SU-DHL-6 (cell line): ENCODE results near the gene CEP104.

Experiments
- H2AFZ ChIP-seq: fragments of 200-600 bp; sonication (generic); 2 replicates; pipeline ENCODE4 v1.6.1; 2014; ENCODE audit warnings: low read depth, mild to moderate bottlenecking, moderate library complexity, mixed read lengths, antibody characterized with exemption, low read length; ENCODE audit not compliant: severe bottlenecking
- H3F3A ChIP-seq: fragments of 200-600 bp; shearing (Covaris generic); 2 replicates; pipeline ENCODE4 v1.6.0; 2016; ENCODE audit warnings: antibody characterized with exemption, mild to moderate bottlenecking; ENCODE audit not compliant: insufficient read depth
- H3K27ac ChIP-seq: fragments of 200-600 bp; sonication (generic); 2 replicates; pipeline ENCODE4 v1.5.1; 2016; ENCODE audit warnings: low read depth, mild to moderate bottlenecking, low read length, moderate library complexity, mixed read lengths
- H3K27me3 ChIP-seq: fragments of 200-600 bp; sonication (generic), shearing (Covaris generic); 2 replicates; pipeline ENCODE4 v1.6.0; 2014; ENCODE audit warnings: mild to moderate bottlenecking, low read length
- H3K36me3 ChIP-seq: fragments of 200-600 bp; sonication (generic); 2 replicates; pipeline ENCODE4 v1.6.1; 2014; ENCODE audit warnings: mild to moderate bottlenecking, low read length, mixed read lengths
- H3K4me2 ChIP-seq: fragments of 300-600, 200-600 bp; shearing (Covaris generic), sonication (generic); 2 replicates; pipeline ENCODE4 v1.6.0; 2014; ENCODE audit warnings: low read length, low read depth, mild to moderate bottlenecking; ENCODE audit not compliant: poor library complexity, severe bottlenecking
- H3K4me3 ChIP-seq: fragments of 200-600 bp; sonication (generic); 2 replicates; pipeline ENCODE4 v1.5.1; 2014; ENCODE audit warnings: antibody characterized with exemption, low read length, mild to moderate bottlenecking, mixed read lengths; ENCODE audit not compliant: insufficient read depth, poor library complexity, severe bottlenecking
- H3K79me2 ChIP-seq: fragments of 200-600 bp; sonication (generic); 2 replicates; pipeline ENCODE4 v1.6.1; 2014; ENCODE audit warnings: mild to moderate bottlenecking, low read length, moderate library complexity; ENCODE audit not compliant: insufficient read depth
- H3K9ac ChIP-seq: fragments of 200-600 bp; sonication (generic); 2 replicates; pipeline ENCODE4 v1.7.0; 2014; ENCODE audit warnings: mild to moderate bottlenecking, low read length
- H3K9me2 ChIP-seq: fragments of 200-600 bp; sonication (generic); replicated peaks from 2 replicates; pipeline ENCODE4 v1.6.1; 2014; ENCODE audit warnings: low read length; ENCODE audit not compliant: insufficient read depth
- H3K9me3 ChIP-seq: fragments of 200-600 bp; sonication (generic); 2 replicates; pipeline ENCODE4 v1.6.1; 2014; ENCODE audit warnings: low read length, mixed read lengths; ENCODE audit not compliant: insufficient read depth
- H4K20me1 ChIP-seq: fragments of 200-600 bp; sonication (generic); 2 replicates; pipeline ENCODE4 v1.6.1; 2014; ENCODE audit warnings: low read depth, mild to moderate bottlenecking, antibody characterized with exemption, low read length, moderate library complexity, mixed read lengths
- EZH2phosphoT487 ChIP-seq: fragments of 200-600 bp; sonication (generic), shearing (Covaris generic); conservative IDR thresholded peaks from 2 replicates; pipeline ENCODE4 v1.6.1; 2018; ENCODE audit warnings: mild to moderate bottlenecking, antibody characterized with exemption, low read length, moderate library complexity, mixed read lengths
- TF ChIP-seq, protein P1 (sequence below): fragments of 200-600 bp; sonication (generic); IDR thresholded peaks from one replicate; pipeline ENCODE4 v1.5.1; 2017; ENCODE audit warnings: antibody characterized with exemption, mild to moderate bottlenecking, low read length, moderate library complexity; ENCODE audit not compliant: insufficient read depth, poor library complexity, severe bottlenecking

The CEP104 gene

DNA sequence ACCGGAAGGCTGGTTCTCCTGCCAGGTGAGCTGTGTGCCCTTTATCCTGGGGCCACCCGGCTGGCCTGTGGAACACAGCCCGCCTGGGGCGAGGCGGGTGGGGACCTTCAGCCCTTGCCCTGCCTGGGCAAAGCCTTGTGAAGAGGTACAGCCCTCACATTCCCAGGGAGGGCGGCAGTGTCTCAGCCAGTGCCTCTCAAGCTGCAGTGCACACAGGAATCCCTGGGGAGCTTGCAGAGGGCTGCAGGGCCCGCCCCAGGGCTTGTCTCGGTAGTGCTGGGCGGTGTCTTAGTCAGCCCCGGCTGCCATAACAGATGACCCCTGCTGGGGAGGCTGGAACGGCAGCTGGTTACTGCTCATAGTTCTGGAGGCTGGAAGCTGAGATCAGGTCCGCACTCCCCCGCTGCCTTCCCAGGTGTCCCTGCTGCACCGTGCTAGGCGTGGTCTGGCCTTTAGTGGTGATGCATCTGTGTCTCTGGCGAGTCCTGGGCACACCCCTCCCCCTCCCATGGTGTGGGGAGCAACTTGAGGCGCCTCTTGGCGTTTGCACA is 12.8 kb upstream of the CEP104 start:
- H3K79me2 ChIP-seq = no peaks in the 10 kb centered on the region
- H3K9me2 ChIP-seq = no peaks in the 10 kb centered on the region
- H2AFZ ChIP-seq = no peak overlapping the region
- no peaks in the 10 kb centered on the region for H3K27me3 ChIP-seq
- no peak overlapping the region for H3K4me3 ChIP-seq
- H3K9ac ChIP-seq = no peak overlapping the region
- no peak for TF ChIP-seq EZH2phosphoT487
- H3K9me3 ChIP-seq = no peaks in the 10 kb centered on the region
- H3K4me2 ChIP-seq = no peak overlapping the region
- H4K20me1 ChIP-seq = no peaks in the 10 kb centered on the region
- no peaks in the 10 kb centered on the region for H3F3A ChIP-seq
- H3K36me3 ChIP-seq = no peaks in the 10 kb centered on the region
- H3K27ac ChIP-seq = no peak overlapping the region

DNA sequence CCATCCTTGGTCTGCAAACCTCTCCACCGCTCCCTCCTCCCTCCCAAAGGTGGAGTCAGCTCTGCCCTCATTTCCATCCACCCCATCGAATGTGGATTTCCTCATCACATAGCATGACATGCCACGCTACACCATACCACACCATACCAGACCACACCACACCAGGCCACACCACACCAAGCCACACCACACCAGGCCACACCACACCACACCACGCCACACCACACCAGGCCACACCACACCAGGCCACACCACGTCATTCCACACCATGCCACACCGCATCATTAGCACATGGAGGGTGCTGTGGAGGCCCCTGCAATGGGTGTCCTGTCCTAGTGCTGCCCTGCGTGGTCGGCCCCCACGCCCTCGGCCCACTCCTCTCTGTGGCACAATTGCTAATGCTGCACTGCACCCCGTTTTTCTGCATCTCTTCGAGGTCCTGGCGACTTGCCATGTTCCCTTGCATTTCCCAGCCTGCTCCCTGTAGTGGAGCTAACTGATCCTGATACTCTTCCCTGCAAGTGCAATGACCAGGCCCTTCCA is 11.5 kb upstream of the CEP104 start:
- no peak overlapping the region for H3K4me2 ChIP-seq
- H3K79me2 ChIP-seq = no peaks in the 10 kb centered on the region
- no peaks in the 10 kb centered on the region for H3K36me3 ChIP-seq
- H3K9me2 ChIP-seq = no peaks in the 10 kb centered on the region
- no peak for TF ChIP-seq EZH2phosphoT487
- TF ChIP-seq, protein P1, sequence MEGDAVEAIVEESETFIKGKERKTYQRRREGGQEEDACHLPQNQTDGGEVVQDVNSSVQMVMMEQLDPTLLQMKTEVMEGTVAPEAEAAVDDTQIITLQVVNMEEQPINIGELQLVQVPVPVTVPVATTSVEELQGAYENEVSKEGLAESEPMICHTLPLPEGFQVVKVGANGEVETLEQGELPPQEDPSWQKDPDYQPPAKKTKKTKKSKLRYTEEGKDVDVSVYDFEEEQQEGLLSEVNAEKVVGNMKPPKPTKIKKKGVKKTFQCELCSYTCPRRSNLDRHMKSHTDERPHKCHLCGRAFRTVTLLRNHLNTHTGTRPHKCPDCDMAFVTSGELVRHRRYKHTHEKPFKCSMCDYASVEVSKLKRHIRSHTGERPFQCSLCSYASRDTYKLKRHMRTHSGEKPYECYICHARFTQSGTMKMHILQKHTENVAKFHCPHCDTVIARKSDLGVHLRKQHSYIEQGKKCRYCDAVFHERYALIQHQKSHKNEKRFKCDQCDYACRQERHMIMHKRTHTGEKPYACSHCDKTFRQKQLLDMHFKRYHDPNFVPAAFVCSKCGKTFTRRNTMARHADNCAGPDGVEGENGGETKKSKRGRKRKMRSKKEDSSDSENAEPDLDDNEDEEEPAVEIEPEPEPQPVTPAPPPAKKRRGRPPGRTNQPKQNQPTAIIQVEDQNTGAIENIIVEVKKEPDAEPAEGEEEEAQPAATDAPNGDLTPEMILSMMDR = no peak
- no peaks in the 10 kb centered on the region for H3K27me3 ChIP-seq
- H4K20me1 ChIP-seq = no peaks in the 10 kb centered on the region
- no peaks in the 10 kb centered on the region for H3F3A ChIP-seq
- no peaks in the 10 kb centered on the region for H3K9me3 ChIP-seq
- H3K4me3 ChIP-seq = no peak overlapping the region
- no peak overlapping the region for H3K27ac ChIP-seq
- no peak overlapping the region for H2AFZ ChIP-seq
- no peak overlapping the region for H3K9ac ChIP-seq

DNA sequence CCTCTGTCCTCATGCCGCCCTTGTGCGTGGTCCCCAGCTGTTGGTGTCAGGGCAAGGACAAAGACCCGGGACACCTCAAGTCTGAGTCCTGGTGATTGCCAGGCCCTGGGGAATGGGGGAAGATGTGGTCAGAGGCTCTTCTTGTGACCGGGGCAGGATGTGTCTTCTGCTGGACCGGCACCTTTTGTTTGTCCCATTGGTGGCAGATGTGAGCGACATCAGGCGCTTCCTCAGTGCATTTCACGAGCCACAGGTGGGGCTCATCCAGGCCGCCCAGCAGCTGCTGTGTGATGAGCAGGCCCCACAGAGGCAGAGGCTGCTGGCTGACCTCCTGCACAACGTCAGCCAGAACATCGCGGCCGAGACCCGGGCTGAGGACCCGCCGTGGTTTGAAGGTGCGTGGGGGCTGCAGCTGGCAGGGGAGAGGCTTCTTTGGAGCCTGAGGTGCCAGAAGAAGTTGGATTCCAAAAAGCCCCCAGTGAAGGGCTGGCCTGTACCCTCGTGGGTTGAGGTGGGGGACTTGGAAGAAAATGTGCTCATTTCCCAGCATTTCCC is 8.7 kb upstream of the CEP104 start:
- H3K9me3 ChIP-seq = no peaks in the 10 kb centered on the region
- H3K27ac ChIP-seq = no peak overlapping the region
- no peaks in the 10 kb centered on the region for H3K36me3 ChIP-seq
- no peaks in the 10 kb centered on the region for H3K79me2 ChIP-seq
- no peaks in the 10 kb centered on the region for H4K20me1 ChIP-seq
- no peak for TF ChIP-seq EZH2phosphoT487
- TF ChIP-seq, protein P1 = no peak
- no peak overlapping the region for H3K4me2 ChIP-seq
- H3K4me3 ChIP-seq = no peak overlapping the region
- no peak overlapping the region for H3K9ac ChIP-seq
- H3K27me3 ChIP-seq = no peaks in the 10 kb centered on the region
- no peaks in the 10 kb centered on the region for H3F3A ChIP-seq
- no peak overlapping the region for H2AFZ ChIP-seq
- H3K9me2 ChIP-seq = no peaks in the 10 kb centered on the region

DNA sequence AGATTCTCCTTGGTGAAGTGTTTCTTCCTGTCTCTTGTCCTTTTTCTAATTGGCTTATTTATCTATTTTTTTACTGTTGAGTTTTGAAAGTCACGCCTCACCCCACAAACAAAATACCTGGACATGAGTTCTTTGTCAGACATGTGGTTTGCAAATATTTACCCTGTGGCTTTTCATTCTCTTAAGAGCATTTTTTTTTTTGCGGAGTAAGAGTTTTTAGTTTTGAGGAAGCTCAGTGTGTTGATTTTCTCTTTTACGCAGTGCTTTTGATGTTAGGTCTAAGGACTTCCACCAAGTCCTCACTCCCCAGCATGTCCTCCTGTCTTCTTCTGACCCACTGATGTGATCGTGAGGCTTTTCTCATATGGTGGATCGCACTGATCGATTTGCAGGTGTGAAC is 7.9 kb upstream of the CEP104 start:
- Histone ChIP-seq H3K9ac (no peak overlapping the region), H3K9me2 (no peaks in the 10 kb centered on the region), H2AFZ (no peak overlapping the region), H3K9me3 (no peaks in the 10 kb centered on the region), H3K27me3 (no peaks in the 10 kb centered on the region), H3K4me3 (no peak overlapping the region), H3K36me3 (no peaks in the 10 kb centered on the region), H3K27ac (no peak overlapping the region), H3K79me2 (no peaks in the 10 kb centered on the region), H3K4me2 (no peak overlapping the region), H3F3A (no peaks in the 10 kb centered on the region), H4K20me1 (no peaks in the 10 kb centered on the region)
- no peak for TF ChIP-seq EZH2phosphoT487
- TF ChIP-seq, protein P1 = no peak
